Stomach (tissue), 4 donors: ENCODE measurements around the gene SOD3.

Source experiments
- EP300 ChIP-seq: sonication (generic); formaldehyde crosslinking; IDR thresholded peaks from one replicate; pipeline ENCODE4 v1.6.1; 2017; ENCODE audit warnings: antibody characterized with exemption
- POLR2A ChIP-seq, 4 donors: fragments of 450-650 bp; IDR thresholded peaks; one replicate each; pipeline ENCODE4 v1.6.1; 2016; ENCODE audit warnings: antibody characterized with exemption in 4 of 4, control low read depth in 2 of 4, mild to moderate bottlenecking in 1 of 4, moderate library complexity in 1 of 4
- POLR2AphosphoS5 ChIP-seq, 3 donors: sonication (generic); formaldehyde crosslinking; IDR thresholded peaks; one replicate each; pipeline ENCODE4 v1.6.1; 2016; ENCODE audit warnings: antibody characterized with exemption in 3 of 3
- TF ChIP-seq, protein P1 (sequence below), 7 experiments: fragments of 450-650 bp in 4 of 7; fragments of 200-600 bp in 3 of 7; sonication (generic) in 3 of 7; IDR thresholded peaks; one replicate each; pipeline ENCODE4 v1.5.1; 2016 to 2019; ENCODE audit warnings: antibody characterized with exemption in 7 of 7, control low read depth in 2 of 7, mild to moderate bottlenecking in 1 of 7

DNA sequence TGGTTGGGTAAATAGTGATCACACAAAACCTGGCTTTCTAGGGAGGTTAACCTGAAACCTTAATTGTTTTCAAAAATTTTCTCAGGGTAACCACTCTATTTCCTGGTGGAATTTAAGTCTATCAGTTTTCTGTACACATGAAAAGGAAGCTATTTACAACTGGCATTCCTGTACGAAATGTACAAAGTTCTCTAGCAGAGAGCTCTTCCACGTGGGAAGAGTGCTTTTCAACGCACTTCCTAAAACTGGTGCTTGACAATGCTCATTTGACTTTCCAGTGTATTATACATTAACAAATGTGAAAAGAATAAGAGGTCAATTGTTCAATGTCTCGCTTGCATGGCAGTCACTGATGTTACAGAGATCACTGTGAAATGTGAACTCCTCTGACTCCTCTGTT lies 2.8 kb upstream of the SOD3 start:
- no peak for TF ChIP-seq EP300
- TF ChIP-seq, protein P1, sequence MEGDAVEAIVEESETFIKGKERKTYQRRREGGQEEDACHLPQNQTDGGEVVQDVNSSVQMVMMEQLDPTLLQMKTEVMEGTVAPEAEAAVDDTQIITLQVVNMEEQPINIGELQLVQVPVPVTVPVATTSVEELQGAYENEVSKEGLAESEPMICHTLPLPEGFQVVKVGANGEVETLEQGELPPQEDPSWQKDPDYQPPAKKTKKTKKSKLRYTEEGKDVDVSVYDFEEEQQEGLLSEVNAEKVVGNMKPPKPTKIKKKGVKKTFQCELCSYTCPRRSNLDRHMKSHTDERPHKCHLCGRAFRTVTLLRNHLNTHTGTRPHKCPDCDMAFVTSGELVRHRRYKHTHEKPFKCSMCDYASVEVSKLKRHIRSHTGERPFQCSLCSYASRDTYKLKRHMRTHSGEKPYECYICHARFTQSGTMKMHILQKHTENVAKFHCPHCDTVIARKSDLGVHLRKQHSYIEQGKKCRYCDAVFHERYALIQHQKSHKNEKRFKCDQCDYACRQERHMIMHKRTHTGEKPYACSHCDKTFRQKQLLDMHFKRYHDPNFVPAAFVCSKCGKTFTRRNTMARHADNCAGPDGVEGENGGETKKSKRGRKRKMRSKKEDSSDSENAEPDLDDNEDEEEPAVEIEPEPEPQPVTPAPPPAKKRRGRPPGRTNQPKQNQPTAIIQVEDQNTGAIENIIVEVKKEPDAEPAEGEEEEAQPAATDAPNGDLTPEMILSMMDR (IDR thresholded peaks at IDR 0.05): no peak
- no peak for TF ChIP-seq POLR2A (IDR thresholded peaks at IDR 0.05)
- no peak for TF ChIP-seq POLR2AphosphoS5 (IDR thresholded peaks at IDR 0.05)
